SK-N-SH (cell line): Measurements from ENCODE around the gene FAM219B. TPM values are rescaled to one million over a fixed set of nuclear protein-coding genes. Genes with fewer than 3 reads are reported as not detected.

Experiments used
- CTCF ChIA-PET: fragments of 300-600, 350-600 bp; formaldehyde crosslinking; extraction: SDS; loops from one replicate; lab custom pipeline; 2021; lab: Yijun Ruan, JAX
- POLR2A ChIA-PET: fragments of 350-600 bp; sonication (Branson Sonifier 250); formaldehyde crosslinking; extraction: SDS; loops from one replicate; lab custom pipeline; 2020; ENCODE audit warnings: antibody characterized with exemption, inconsistent platforms; lab: Yijun Ruan, JAX
- DNase-seq: peaks from one replicate; pipeline ENCODE4 v3.0.0; 2012
- H2AFZ ChIP-seq: fragments of 200-600 bp; sonication (generic); 2 replicates; pipeline ENCODE4 v1.8.1; 2016; ENCODE audit warnings: antibody characterized with exemption, mild to moderate bottlenecking, low read depth
- H3F3A ChIP-seq: fragments of 200-600 bp; sonication (generic); replicated peaks from 2 replicates; pipeline ENCODE3; 2016; ENCODE audit warnings: antibody characterized with exemption, mild to moderate bottlenecking; ENCODE audit not compliant: insufficient read depth
- H3K27ac ChIP-seq, 2 experiments: fragments of 200-500 bp in 1 of 2; fragments of 200-600 bp in 1 of 2; sonication (Bioruptor generic) in 1 of 2; sonication (generic), shearing (Covaris generic) in 1 of 2; 2 replicates each; pipeline versions ENCODE4 v1.5.1 to v1.6.1; 2014 to 2016; ENCODE audit warnings: low read depth in 2 of 2, inconsistent platforms in 1 of 2, low read length in 1 of 2, mild to moderate bottlenecking in 1 of 2, mixed read lengths in 1 of 2
- H3K27me3 ChIP-seq: fragments of 200-600 bp; sonication (generic), shearing (Covaris generic); 2 replicates; pipeline ENCODE4 v1.6.1; 2016; ENCODE audit warnings: mixed run types; ENCODE audit not compliant: insufficient read depth
- H3K36me3 ChIP-seq, 2 experiments: fragments of 200-500 bp in 1 of 2; fragments of 200-600 bp in 1 of 2; sonication (Bioruptor generic) in 1 of 2; sonication (generic) in 1 of 2; replicated peaks in 1 of 2; 2 replicates each; pipeline versions ENCODE3 to v1.5.1; 2014 to 2016; ENCODE audit warnings: low read length in 1 of 2, mild to moderate bottlenecking in 1 of 2; ENCODE audit not compliant: insufficient read depth in 2 of 2, control insufficient read depth in 1 of 2
- H3K4me1 ChIP-seq, 2 experiments: fragments of 200-500 bp in 1 of 2; fragments of 200-600 bp in 1 of 2; sonication (Bioruptor generic) in 1 of 2; sonication (generic), shearing (Covaris generic) in 1 of 2; 2 replicates each; pipeline versions ENCODE4 v1.5.1 to v1.6.1; 2014 to 2016; ENCODE audit warnings: low read depth in 1 of 2, low read length in 1 of 2, mixed run types in 1 of 2; ENCODE audit not compliant: insufficient read depth in 2 of 2, control insufficient read depth in 1 of 2
- H3K4me2 ChIP-seq: fragments of 200-600 bp; sonication (generic), shearing (Covaris generic); 2 replicates; pipeline ENCODE4 v1.6.1; 2017; ENCODE audit warnings: mixed run types
- H3K4me3 ChIP-seq, 2 experiments: fragments of 200-500 bp in 1 of 2; fragments of 200-600 bp in 1 of 2; sonication (Bioruptor generic) in 1 of 2; sonication (generic), shearing (Covaris generic) in 1 of 2; 2 replicates each; pipeline versions ENCODE4 v1.5.1 to v1.8.1; 2014 to 2016; ENCODE audit warnings: low read depth in 2 of 2, inconsistent platforms in 1 of 2, low read length in 1 of 2, mild to moderate bottlenecking in 1 of 2, mixed read lengths in 1 of 2, moderate library complexity in 1 of 2
- H3K79me2 ChIP-seq: fragments of 200-600 bp; sonication (generic); 2 replicates; pipeline ENCODE4 v1.8.1; 2017; ENCODE audit warnings: mild to moderate bottlenecking; ENCODE audit not compliant: insufficient read depth
- H3K9ac ChIP-seq: fragments of 200-600 bp; sonication (generic); 2 replicates; pipeline ENCODE4 v1.6.1; 2017; ENCODE audit warnings: mixed run types
- H3K9me2 ChIP-seq: fragments of 200-600 bp; sonication (generic); 2 replicates; pipeline ENCODE4 v1.6.1; 2017; ENCODE audit warnings: mixed run types
- H3K9me3 ChIP-seq: fragments of 200-600 bp; sonication (generic); 2 replicates; pipeline ENCODE4 v1.6.1; 2017; ENCODE audit warnings: mixed run types, mild to moderate bottlenecking, moderate library complexity
- H4K20me1 ChIP-seq: fragments of 200-600 bp; sonication (generic); 2 replicates; pipeline ENCODE4 v1.6.1; 2017; ENCODE audit warnings: mild to moderate bottlenecking, mixed run types; ENCODE audit not compliant: insufficient read depth
- CTCF ChIP-seq: fragments of 200-600 bp; sonication (generic); IDR thresholded peaks from 2 replicates; pipeline ENCODE4 v1.6.1; 2017; ENCODE audit warnings: antibody characterized with exemption, mild to moderate bottlenecking, moderate library complexity
- EP300 ChIP-seq, 2 experiments: IDR thresholded peaks; 2 replicates each; pipeline versions ENCODE4 v1.4.0 to v1.6.1; 2012; ENCODE audit warnings: borderline replicate concordance in 1 of 2, low read depth in 1 of 2, low read length in 1 of 2
- EZH2phosphoT487 ChIP-seq: fragments of 200-600 bp; sonication (generic); IDR thresholded peaks from 2 replicates; pipeline ENCODE4 v1.6.1; 2017; ENCODE audit warnings: low read depth, mixed run types, mild to moderate bottlenecking, antibody characterized with exemption, moderate library complexity, borderline replicate concordance
- FOSL2 ChIP-seq: IDR thresholded peaks from 2 replicates; pipeline ENCODE4 v1.4.0; 2012; ENCODE audit warnings: low read depth, mild to moderate bottlenecking, moderate library complexity, borderline replicate concordance
- FOXJ3 ChIP-seq: sonication (generic); formaldehyde crosslinking; IDR thresholded peaks from 2 replicates; pipeline ENCODE4 v1.5.1; 2020; ENCODE audit warnings: mild to moderate bottlenecking, missing genetic modification reagents
- FOXM1 ChIP-seq: IDR thresholded peaks from 2 replicates; pipeline ENCODE4 v1.4.0; 2012; ENCODE audit warnings: low read depth, mild to moderate bottlenecking
- MEF2A ChIP-seq: IDR thresholded peaks from 2 replicates; pipeline ENCODE4 v1.4.0; 2012; ENCODE audit warnings: low read depth, borderline replicate concordance
- NFIC ChIP-seq: IDR thresholded peaks from 2 replicates; pipeline ENCODE4 v1.4.0; 2012; ENCODE audit warnings: borderline replicate concordance
- NRF1 ChIP-seq: IDR thresholded peaks from 2 replicates; pipeline ENCODE4 v1.6.1; 2012; ENCODE audit warnings: low read depth, mild to moderate bottlenecking, low read length
- POLR2AphosphoS5 ChIP-seq: IDR thresholded peaks from 2 replicates; pipeline ENCODE4 v1.6.1; 2012; ENCODE audit warnings: low read depth, low read length
- RAD21 ChIP-seq: IDR thresholded peaks from 2 replicates; pipeline ENCODE4 v1.6.1; 2012; ENCODE audit warnings: mild to moderate bottlenecking, low read length
- REST ChIP-seq: IDR thresholded peaks from 2 replicates; pipeline ENCODE4 v1.6.1; 2012; ENCODE audit warnings: mild to moderate bottlenecking, low read depth, low read length, moderate library complexity
- RFX5 ChIP-seq: IDR thresholded peaks from 2 replicates; pipeline ENCODE4 v1.6.1; 2012; ENCODE audit warnings: mild to moderate bottlenecking, improper control_type of control experiment, low read length
- RXRA ChIP-seq: IDR thresholded peaks from 2 replicates; pipeline ENCODE4 v1.4.0; 2012; ENCODE audit warnings: low read depth, mild to moderate bottlenecking, borderline replicate concordance
- TAF1 ChIP-seq: IDR thresholded peaks from 2 replicates; pipeline ENCODE4 v1.6.1; 2012; ENCODE audit warnings: low read depth, mild to moderate bottlenecking, low read length, moderate library complexity, borderline replicate concordance
- USF2 ChIP-seq: fragments of 150-350 bp; IDR thresholded peaks from 2 replicates; pipeline ENCODE4 v1.6.1; 2017; ENCODE audit warnings: antibody characterized with exemption, low read length, low read depth, borderline replicate concordance
- YY1 ChIP-seq: IDR thresholded peaks from 2 replicates; pipeline ENCODE4 v1.4.0; 2012; ENCODE audit warnings: low read depth, mild to moderate bottlenecking
- ZBTB33 ChIP-seq: IDR thresholded peaks from 2 replicates; pipeline ENCODE4 v1.4.0; 2012; ENCODE audit warnings: low read depth, borderline replicate concordance
- WGBS: methylation state at CpG from one replicate; pipeline ENCODE4 v1.1.6; 2017; ENCODE audit warnings: low lambda C conversion rate; 5-methylcytosine and 5-hydroxymethylcytosine counted together
- polyA plus RNA-seq, 3 experiments: library from polyadenylated mRNA; depleted of rRNA; stranded (reverse); fragments of >200 nt; gene quantifications; 2 replicates each; pipeline ENCODE4 v1.2.3, GENCODE V29; 2012

The FAM219B gene
- polyA plus RNA-seq, 1 of the 3 experiments (the other 2 are of a cell fraction), result 53.0 TPM

- peaks cover 3 to 7% of the 10 kb centered on the region in 2 experiments; a peak in 2 of 4 replicates for H3K4me1 ChIP-seq
- H3K79me2 ChIP-seq, result peaks cover 4% of the 10 kb centered on the region; the same call in 1 of the 2 replicates
- H3K9ac ChIP-seq, result no peak overlapping the region
- no peak overlapping the region for H3K4me2 ChIP-seq
- H3K9me3 ChIP-seq, result no peaks in the 10 kb centered on the region
- H3K27me3 ChIP-seq, result no peaks in the 10 kb centered on the region
- ChIA-PET POLR2A (interaction anchor here (0.9 to 3.2 kb wide), 7 partner anchors 8 to 125 kb away, joined by 3 to 17 read pairs (median 5); partner anchors contain the start of genes FAM219B, MPI and RPP25), CTCF (interaction anchor here (1.4 to 5.5 kb wide), 2 partner anchors 53 to 127 kb away, joined by 4 to 29 read pairs; no protein-coding TSS in a partner anchor)
- no peak overlapping the region for H3K4me3 ChIP-seq
- TF ChIP-seq NFIC (no peak), ZBTB33 (no peak), NRF1 (no peak), RAD21 (no peak), MEF2A (no peak), FOSL2 (no peak), CTCF (no peak), POLR2AphosphoS5 (peak; percentile 36; the same call in 1 of the 2 replicates)
- H2AFZ ChIP-seq, result no peak overlapping the region
- H3K9me2 ChIP-seq, result no peaks in the 10 kb centered on the region
- 94% methylated on average over 6 of the region's 6 CpGs for WGBS
- DNase-seq, result no peak
- peak overlapping the region in 1 of 2 experiments; percentile 23; a peak in 1 of 4 replicates for H3K27ac ChIP-seq
- H3F3A ChIP-seq, result peaks cover 10% of the 10 kb centered on the region
- no peaks in the 10 kb centered on the region; the same call in 1 of the 2 replicates for H4K20me1 ChIP-seq
- peaks cover 30 to 52% of the 10 kb centered on the region in 2 experiments for H3K36me3 ChIP-seq
These were observed 9.3 kb downstream of the FAM219B start for GRCh38 chr15:74897300-74897701.

- H3K9ac ChIP-seq, result no peak overlapping the region
- H3K27me3 ChIP-seq, result no peaks in the 10 kb centered on the region
- no peak overlapping the region for H2AFZ ChIP-seq
- H3K9me2 ChIP-seq, result no peaks in the 10 kb centered on the region
- no peaks in the 10 kb centered on the region for H3K9me3 ChIP-seq
- no peak overlapping the region for H3K27ac ChIP-seq
- 94% methylated on average over 3 of the region's 3 CpGs for WGBS
- H3K79me2 ChIP-seq, result peaks cover 3% of the 10 kb centered on the region; the same call in 1 of the 2 replicates
- CTCF ChIA-PET, result interaction anchor here (0.8 to 5.5 kb wide), 6 partner anchors 10 to 261 kb away, joined by 3 to 29 read pairs (median 3); partner anchors contain the start of gene FAM219B
- H3K36me3 ChIP-seq, result peaks cover 29 to 45% of the 10 kb centered on the region in 2 experiments
- POLR2A ChIA-PET, result interaction anchor here (0.6 to 3.2 kb wide), 4 partner anchors 9 to 124 kb away, joined by 3 to 17 read pairs (median 6); partner anchors contain the start of gene FAM219B
- no peaks in the 10 kb centered on the region for H4K20me1 ChIP-seq
- no peak for DNase-seq
- peaks cover under 1 to 2% of the 10 kb centered on the region in 2 experiments; a peak in 2 of 4 replicates for H3K4me1 ChIP-seq
- H3F3A ChIP-seq, result peaks cover 3% of the 10 kb centered on the region
- no peak for TF ChIP-seq TAF1
- TF ChIP-seq REST, result no peak
- TF ChIP-seq EP300 (IDR thresholded peaks at IDR 0.05; ENCODE audit: borderline replicate concordance in 1 of 2, low read depth in 1 of 2, low read length in 1 of 2), result no peak
- no peak for TF ChIP-seq FOXM1
- no peak for TF ChIP-seq EZH2phosphoT487
- TF ChIP-seq RFX5, result no peak
- TF ChIP-seq FOXJ3 (CRISPR knock-in tag), result no peak
- TF ChIP-seq USF2, result no peak
- TF ChIP-seq RXRA, result no peak
- TF ChIP-seq YY1, result no peak
- no peak overlapping the region for H3K4me2 ChIP-seq
- H3K4me3 ChIP-seq, result no peak overlapping the region
These were observed 10.3 kb downstream of the FAM219B start for GRCh38 chr15:74896316-74896715.
